HG02852 (cell line): ENCODE measurements around the gene EYS.

Experiments
- ATAC-seq: cut with Tn5 transposase; IDR thresholded peaks from one replicate; pipeline ENCODE4 v1.9.1; 2021; ENCODE audit warnings: mild to moderate bottlenecking, moderate library complexity; ENCODE audit not compliant: unreplicated experiment

EYS gene

DNA sequence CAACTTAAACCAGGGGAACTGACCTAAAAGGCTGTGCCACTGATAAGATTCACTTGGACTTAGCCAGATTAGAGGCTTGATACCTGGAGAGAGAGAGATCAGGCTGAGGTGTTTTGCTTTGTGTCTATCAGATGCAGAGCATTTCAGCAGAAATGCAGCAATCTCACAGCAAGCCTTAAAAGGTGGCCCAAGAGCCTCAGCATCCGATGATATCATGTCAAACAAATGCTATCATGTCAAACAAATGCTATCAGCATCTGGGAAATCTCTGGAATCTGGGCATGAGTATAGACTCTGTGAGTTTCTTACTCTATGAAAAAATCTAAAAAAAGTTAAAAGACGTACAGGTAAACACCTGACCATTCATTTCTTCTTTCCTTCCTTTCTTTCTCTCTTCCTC lies 718.9 kb downstream of the EYS start:
- ATAC-seq = no peak

DNA sequence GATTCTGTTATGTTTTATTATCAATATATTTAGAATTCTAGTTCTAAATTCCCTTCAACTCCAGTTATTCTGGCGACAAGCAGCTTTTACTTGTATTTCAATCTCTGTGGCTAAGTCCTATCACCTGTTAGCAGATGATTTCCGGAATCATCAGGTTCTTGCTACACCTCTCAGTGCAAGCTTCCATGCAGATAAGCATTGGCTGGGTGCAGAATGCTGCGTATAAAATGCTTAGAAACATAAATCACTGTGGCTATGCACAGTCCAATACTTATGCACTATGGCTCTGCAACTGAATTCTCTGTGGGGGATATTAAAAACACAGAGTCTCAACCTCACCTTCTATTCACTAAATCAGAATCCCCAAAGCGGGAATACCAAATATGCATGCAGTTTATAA lies 720.0 kb downstream of the EYS start:
- ATAC-seq = no peak

DNA sequence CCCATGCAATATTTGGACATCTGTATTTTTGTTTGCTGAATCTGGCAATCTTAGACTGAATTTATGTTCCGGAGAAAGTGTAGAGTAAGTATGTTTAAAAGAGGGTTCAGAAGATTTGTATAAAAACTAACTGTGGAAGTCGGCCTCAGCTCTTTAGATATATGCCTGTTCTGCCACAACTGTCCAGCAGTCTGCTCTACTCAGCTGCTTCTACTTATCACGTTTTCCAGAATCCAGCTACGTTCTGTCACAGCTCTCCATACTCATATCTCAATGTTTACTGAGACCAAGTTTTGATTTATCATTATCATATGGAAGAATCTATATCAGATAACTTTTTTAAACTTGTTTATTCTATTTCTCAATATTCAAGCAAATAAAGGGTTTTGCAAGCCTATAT lies 721.3 kb downstream of the EYS start:
- ATAC-seq = no peak

DNA sequence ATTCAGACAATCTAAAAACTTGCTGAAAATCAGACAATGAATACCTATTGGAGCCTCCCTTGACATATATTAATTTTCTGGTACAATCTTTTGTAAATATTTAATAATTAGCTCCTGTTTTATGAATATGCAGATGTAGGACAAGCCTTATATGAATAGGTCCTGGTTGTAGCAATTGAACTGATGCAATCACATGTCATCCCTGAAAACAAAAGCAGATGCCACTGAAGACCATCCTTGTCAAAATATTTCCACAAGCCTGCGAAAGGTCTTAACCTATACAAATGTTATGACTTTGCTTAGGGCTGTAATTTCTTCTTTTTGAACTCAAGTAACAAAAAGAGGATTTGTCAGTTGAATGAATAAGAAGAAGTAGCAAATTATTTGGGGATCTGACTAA lies 722.1 kb downstream of the EYS start:
- ATAC-seq = no peak

DNA sequence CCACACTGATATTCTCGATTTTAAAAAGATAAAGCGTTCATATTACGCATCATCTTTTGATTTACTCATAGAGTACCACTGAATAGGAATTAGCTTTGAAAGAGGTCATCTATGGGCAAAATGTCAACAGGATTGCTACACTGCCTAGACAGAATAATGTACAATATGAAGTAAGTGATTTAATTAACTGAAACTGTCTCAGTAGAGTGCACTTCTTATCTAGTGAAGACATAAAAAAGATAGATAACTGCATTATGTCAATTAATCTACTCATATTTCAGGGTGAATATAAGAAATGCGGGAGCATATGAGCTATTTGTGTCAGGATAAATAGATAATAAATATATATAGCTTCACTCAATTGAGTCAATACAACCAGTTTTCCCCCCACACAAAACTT lies 723.9 kb downstream of the EYS start:
- ATAC-seq = no peak

DNA sequence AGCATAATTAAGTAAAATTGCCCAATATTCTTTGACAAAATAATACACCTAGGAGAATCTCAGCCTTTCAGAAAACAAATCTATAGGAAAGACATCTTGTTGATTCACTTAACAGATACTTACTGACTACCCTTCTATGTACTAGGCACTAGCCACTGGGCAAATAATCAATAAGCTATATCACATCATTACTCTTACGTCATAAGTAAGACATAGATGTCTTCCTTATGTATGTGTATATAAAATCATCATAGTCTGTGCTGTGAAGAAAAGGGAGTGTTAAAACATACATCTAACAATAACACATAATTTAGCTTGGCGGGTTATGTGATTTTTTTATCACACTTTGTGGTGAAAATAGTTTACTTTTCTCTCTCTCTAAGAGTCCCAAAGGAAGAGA lies 733.9 kb downstream of the EYS start:
- ATAC-seq = no peak

DNA sequence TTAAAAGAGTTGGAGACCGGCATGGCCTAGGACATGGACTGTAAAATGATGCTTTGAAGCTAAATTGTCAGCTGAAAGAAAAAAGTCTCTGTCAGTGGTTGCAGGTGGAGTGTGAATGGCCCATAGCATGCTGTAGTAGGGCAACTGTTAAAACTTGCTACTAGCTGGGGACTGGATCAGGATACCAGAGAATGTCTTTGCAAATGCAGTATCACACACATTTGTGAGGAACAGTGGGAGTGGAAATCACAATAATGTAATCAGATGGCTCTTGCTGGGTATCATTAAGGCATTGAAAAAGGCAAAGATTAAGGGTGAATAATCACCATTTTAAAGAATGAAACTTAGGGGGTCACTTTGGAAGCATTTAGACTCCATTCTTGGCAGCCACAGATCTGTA lies 737.9 kb downstream of the EYS start:
- ATAC-seq = no peak

DNA sequence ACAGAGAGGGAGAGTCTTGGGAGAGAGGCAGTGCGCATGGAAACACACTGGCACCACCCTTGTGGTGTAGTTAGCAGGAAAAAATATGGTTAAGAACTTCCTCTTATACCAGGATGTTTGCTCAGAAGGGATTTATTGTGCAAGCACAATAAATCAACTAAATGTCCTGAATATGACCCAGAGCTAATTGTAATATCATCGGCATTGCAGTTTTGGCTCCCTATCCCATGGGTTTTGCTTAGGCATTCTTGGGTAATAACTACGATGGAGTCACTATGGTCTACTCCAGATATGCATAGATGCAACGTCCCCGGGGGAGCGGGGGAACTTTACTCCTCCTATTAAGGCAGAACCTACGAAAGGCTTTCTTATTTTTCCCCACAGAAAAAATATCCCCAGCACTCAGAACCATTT lies 751.6 kb downstream of the EYS start:
- ATAC-seq = no peak

DNA sequence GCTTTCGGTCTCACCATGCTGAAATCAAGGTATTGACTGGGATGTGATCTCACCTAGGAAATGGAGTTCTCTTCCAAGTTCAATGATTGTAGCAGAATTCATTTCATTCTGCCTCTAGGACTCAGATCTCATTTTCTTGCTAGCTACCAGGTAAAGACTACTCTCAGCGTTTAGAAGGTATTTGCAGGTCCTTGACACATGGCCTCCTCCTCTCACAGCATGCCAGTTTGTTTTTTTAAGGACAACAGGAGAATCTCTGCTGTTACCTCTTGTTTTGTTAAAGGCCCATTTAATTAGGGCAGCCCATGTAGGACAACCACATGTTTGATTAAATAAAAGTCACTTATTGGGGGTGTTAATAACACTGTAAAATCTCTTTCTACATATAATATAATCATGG lies 757.8 kb downstream of the EYS start:
- no peak for ATAC-seq

DNA sequence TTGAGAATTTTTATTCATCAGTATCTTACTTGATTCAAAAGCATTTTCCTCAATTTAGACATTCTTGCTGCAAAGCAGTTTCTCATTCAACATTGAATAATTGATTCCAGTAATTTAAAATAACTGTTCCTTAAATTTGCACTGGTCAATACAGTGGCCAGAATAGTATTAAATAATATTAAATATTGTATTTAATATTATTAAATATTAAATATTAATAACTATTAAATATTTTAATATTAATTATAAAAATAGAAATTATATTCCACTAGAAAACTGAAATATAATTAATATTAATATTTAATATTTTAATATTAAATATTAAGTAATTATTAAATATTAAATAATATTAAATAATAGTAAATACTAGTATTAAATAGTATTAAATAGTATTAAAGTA lies 758.8 kb downstream of the EYS start:
- no peak for ATAC-seq

DNA sequence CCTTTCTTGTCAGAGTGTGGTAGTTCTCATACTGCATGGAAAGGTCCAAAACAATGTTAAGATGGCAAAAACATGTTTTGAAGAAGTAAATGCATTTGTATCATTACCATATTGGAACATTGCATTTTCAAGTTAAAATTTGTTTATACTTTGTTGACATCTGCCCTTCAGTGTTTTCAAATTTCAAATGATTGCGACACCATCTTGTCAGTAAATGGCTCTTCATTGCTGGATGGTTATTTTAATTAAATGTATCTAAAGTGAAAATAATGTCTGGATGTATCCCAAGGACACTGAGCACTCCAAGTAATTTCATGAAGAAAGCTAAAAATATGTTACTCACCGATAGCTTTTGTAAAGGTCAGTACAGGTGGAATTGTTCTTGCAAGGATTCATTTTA lies 761.6 kb downstream of the EYS start:
- ATAC-seq = no peak

DNA sequence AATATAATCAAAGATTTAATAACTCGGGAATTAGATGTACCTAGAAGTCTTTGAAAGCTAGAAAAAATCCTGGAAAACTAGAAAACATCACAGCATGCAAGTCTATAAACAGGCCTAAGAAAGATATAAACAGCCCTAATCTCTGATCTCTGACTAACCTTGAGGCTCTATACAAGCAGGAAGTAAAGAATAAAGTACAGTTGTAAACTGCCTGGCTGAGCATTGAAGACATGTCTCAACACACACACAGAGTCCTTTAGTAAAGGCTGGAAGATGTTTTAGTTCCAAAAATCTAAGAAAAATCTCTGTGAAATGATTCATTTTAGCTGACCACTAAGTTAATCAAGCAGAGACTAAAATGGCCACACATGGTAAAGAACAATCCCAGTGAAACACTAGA lies 774.5 kb downstream of the EYS start:
- no peak for ATAC-seq

DNA sequence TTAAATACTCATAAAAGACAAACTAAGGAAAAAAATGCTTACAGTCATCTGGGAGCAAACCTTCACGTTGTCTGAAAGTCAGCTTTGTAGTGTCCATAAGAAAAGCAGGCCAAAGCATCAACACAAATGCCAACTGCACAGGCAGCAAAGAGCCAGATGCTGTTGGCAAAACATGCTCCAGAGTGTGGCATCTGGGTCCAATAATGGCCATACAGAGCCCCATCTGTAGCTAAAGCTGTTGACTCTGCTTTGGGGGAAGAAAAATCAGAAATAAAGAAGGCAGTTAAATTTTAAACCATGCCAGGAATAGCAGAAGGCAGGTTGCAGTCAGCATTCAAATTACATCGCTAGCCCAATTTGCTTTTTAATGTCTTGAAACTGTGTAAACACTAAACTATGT lies 776.3 kb downstream of the EYS start:
- no peak for ATAC-seq

DNA sequence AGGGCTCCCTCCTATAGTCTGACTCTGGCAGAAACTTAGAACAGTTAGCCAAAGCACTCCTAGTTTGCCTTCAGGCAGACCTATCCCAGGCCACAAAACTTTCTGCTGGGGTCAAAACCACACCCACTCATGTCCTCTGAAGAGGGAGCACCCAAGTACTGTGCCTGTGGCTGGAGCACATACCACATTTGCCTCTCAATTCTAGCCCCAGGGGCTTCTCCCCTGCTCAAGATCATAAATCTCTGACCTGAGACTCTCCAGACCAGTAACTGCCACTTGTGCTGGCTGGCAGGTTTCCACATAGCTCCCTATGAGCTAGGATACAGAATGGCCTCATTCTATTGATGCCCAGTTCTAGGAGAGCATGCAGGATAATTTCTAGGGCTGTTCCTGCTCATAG lies 781.0 kb downstream of the EYS start:
- ATAC-seq = no peak

DNA sequence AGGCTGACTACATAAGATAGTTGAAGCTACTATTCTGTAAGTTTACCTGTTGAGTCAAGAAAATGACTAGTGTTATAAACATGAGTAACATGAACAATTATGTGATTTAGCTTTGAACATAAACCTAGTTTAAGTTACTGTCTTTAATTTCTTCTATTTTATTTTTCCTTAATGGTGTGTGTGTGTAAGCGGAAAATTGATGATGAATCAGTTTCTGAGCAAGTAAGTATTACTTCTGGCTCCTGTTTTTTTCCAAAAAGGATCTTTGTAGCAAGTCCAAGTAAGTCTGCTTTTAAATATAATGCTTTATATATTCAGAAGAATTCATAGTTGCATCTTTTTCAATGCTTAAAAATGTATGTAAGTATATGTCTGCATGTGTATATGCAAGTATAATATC lies 786.8 kb downstream of the EYS start:
- no peak for ATAC-seq

DNA sequence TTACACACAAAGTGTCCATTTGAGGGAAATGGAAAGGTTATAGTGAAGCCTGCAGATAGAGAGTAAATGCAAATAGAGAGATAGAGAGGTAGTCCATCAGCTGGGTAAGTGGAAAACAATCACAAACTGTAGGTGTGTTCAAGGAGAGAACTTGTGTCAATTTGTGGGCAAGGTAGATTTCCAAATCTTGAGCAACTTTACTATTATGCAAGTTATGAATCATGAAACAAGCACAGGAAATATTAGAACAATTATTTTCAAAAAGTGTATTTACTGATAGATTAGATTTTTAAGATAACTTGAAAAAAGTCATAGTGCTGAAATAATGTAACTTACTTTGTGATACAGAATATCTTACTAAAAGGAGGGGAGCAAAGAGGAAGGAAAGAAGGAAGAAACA lies 792.9 kb downstream of the EYS start:
- ATAC-seq = no peak

DNA sequence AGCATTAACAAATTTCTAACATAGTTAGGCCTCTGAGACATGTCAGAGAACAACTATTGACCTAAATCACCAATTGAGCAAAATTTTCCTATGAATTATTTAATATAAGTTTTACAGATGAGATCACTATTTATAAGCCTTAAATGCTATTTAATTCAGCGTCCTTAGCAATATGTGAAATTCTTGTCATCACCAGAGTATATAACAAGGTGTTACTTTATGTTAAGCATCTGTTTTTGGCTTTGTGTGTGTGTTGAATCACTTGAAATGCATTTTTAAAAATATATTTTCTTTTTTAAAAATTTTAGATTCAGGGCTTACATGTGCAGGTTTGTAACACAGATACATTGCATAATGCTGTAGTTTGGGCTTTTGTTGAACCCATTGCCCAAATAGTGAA lies 794.1 kb downstream of the EYS start:
- ATAC-seq = no peak

DNA sequence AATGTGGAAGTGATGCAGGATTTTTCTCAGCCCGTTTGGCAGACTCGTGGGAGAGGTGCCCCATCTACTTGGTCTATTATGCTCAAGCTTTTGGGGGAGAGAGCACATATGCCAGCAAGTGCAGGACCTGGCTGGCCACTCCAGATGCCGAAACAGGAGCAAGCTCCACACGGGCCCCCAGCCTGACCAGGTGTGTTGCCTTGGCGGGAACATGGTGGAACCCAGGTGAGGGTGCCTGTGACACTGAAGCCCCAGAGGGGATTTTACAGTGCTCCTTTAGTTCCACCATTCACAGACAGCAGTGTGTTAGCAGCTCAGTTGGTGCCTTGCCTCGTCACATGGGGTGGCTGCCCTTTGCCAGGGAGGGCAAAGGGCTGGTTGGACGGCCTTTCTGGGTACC lies 798.9 kb downstream of the EYS start:
- ATAC-seq = no peak

DNA sequence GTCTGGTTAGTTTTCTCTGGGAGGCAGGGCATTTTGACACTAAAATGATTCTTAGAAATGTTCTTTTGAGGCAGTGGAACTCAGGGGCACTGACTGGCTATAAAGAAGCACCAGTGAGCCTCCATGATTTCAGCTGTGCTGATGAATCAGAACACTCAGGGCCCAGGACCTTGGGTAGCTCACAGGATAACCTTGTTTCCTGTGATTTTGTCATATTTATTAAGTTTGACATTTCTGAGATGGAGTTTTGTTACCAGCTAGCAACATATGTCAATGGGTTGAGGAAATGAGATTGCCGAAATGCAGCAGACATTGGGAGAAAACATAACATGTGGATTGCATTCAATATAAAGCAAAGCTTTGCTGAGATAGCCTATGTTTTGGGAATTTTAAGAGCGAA lies 802.4 kb downstream of the EYS start:
- no peak for ATAC-seq

DNA sequence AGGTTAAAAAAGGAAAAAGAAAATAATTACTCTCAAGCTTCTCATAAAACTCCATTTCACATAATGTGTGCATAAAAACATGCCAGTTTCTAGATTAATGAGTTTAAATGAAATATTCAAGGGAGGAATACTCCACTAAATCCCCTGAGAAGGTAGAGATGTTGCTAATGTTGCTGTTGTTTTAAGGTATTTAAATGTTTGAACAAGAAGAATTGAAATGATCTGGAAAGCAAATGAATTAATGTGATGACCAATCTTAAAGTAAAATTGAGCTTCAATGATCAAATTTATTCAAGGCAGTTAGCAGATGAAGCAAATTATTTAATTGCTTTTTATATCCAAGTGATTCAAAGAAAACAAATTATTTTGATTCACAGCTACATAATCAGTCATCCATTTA lies 804.4 kb downstream of the EYS start:
- no peak for ATAC-seq

DNA sequence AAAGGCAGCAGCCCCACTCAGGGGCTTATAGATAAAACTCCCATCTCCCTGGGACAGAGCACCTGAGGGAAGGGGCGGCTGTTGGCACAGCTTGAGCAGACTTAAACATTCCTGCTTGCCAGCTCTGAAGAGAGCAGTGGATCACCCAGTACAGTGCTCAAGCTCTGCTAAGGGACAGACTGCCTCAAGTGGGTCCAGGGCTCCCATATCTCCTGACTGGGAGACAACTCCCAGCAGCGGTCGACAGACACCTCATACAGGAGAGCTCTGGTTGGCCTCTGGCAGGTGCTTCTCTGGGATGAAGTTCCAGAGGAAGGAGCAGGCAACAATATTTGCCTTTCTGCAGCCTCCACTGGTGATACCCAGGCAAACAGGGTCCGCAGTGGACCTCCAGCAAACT lies 810.1 kb downstream of the EYS start:
- ATAC-seq = no peak

DNA sequence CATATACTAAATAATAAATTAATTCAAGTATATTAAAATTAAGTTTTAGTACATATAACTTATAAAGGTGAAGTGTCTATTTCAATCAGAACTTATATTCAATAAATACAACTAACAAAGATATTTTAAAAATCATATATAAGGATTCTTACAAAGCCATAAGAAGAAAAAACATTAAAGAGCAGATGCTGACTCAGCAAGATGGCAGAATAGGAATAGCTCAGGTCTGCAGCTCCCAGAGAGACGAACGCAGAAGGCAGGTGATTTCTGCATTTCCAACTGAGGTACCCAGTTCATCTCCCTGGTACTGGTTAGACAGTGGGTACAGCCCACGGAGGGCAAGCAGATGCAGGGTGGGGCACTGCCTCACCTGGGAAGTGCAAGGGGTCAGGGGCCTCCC lies 811.1 kb downstream of the EYS start:
- no peak for ATAC-seq

DNA sequence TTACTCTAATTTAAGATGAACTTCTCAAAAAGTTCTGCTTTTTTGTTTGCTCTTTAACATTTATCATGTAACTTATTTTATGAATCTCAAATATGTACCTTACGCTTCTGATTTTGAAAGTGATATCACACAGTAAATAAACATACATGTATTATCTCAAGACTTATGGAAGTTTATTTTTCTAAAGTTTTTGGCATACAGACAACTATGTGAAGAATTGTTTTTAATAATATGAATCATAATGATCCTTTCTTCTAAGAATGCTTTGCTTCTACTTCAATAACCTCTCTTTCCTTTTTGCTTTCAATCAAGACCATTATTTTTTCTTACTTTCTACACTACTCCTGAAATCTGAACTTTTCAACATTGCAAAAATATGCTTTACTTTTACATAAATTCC lies 816.4 kb downstream of the EYS start:
- no peak for ATAC-seq

DNA sequence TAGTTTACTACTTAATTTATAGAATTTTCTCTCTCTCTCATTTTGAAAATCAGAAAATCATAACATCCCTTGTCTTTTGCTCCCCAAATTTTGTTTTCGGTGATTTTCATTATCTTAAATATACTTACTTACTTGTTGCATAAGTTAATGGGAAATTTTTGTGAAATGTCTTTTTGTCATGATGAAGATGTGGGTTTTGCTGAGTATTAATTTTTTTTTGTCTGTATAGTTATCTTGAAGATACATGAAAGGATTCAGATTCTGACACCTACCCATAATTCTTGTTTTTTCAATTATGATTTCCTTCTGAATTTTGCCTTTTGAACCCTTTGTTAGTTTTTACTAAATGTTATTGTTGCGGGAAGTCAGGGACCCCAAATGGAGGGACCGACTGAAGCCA lies 817.9 kb downstream of the EYS start:
- no peak for ATAC-seq
